ENCODE measurements around the gene PIK3CD. TPM values are rescaled to one million over a fixed set of nuclear protein-coding genes. Genes with fewer than 3 reads are reported as not detected.

PIK3CD gene
- total RNA-seq, 1 experiment from 2014 or later: 4.5 TPM

DNA sequence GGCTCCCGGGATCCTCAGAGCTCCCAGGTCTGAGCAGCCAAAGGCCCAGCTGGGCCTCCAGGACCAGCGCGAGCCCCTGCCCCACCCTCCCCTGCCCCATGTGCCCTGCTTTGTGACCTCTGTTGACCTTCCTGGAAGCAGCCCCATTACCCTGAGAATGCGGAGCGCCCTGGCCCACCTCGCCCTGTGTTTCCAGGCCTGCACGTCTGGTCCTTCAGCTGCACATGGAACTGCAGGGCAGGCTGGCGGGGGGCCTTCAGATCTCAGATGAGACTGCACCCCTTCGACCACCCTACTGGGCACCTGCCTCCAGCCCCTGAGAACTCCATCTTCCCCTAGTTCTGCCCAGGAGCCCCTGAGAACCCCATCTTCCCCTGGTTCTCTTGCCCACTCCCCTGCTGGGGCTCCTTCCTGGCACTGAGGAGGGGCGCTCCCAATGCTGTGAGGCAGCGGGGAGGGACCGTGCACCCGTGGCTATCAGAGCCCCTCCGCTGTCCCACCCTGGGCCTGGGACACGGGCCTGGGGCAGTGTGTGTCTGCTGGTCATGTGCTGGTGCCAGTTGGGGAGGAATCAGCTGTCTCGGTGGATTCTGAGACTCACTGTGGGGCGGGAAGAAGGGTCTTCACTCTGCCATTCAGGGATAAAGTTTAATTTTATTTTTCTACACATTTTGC is 37.8 kb upstream of the PIK3CD start:
- H3K79me2 ChIP-seq (ENCODE audit: low read length): no peaks in the 10 kb centered on the region
- TF ChIP-seq EZH2 (IDR thresholded peaks at IDR 0.05; ENCODE audit: low read length, unreplicated experiment): no peak
- no peak for TF ChIP-seq EZH2phosphoT487 (IDR thresholded peaks at IDR 0.05; ENCODE audit: borderline replicate concordance, low read length)
- TF ChIP-seq, protein P1, sequence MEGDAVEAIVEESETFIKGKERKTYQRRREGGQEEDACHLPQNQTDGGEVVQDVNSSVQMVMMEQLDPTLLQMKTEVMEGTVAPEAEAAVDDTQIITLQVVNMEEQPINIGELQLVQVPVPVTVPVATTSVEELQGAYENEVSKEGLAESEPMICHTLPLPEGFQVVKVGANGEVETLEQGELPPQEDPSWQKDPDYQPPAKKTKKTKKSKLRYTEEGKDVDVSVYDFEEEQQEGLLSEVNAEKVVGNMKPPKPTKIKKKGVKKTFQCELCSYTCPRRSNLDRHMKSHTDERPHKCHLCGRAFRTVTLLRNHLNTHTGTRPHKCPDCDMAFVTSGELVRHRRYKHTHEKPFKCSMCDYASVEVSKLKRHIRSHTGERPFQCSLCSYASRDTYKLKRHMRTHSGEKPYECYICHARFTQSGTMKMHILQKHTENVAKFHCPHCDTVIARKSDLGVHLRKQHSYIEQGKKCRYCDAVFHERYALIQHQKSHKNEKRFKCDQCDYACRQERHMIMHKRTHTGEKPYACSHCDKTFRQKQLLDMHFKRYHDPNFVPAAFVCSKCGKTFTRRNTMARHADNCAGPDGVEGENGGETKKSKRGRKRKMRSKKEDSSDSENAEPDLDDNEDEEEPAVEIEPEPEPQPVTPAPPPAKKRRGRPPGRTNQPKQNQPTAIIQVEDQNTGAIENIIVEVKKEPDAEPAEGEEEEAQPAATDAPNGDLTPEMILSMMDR (conservative IDR thresholded peaks at IDR 0.05; ENCODE audit: low read depth, low read length): no peak
- BruUV-seq (replicated peaks): no TSS peak
- H3K9ac ChIP-seq (ENCODE audit: low read length): no peak overlapping the region
- H4K20me1 ChIP-seq (ENCODE audit: low read length): no peaks in the 10 kb centered on the region
- H3K4me2 ChIP-seq (ENCODE audit: low read length): no peak overlapping the region
- H3K9me3 ChIP-seq (ENCODE audit: low read length): no peaks in the 10 kb centered on the region
- POLR2A ChIA-PET (ENCODE audit: unreplicated experiment): no interaction called here
- no peak for DNase-seq
- no peak overlapping the region for H3K27ac ChIP-seq (ENCODE audit: low read length)
- H2AFZ ChIP-seq (ENCODE audit: low read length): no peak overlapping the region
- H3K4me3 ChIP-seq (ENCODE audit: low read length): no peak overlapping the region
- intact Hi-C loops (cut with micrococcal nuclease): no loop called here
- no peaks in the 10 kb centered on the region for H3K4me1 ChIP-seq (ENCODE audit: insufficient read depth, low read length)
- H3K27me3 ChIP-seq (ENCODE audit: low read length): no peaks in the 10 kb centered on the region
- H3F3A ChIP-seq (ENCODE audit: low read length, unreplicated experiment): no peaks in the 10 kb centered on the region
- CTCF ChIA-PET: interaction anchor here (0.6 kb wide), 1 partner anchor 14 kb away, joined by 3 read pairs; no protein-coding TSS in a partner anchor
- H3K9me2 ChIP-seq (replicated peaks; ENCODE audit: low read length): no peaks in the 10 kb centered on the region
- peaks cover 3% of the 10 kb centered on the region; the same call in 1 of the 2 replicates for H3K36me3 ChIP-seq (ENCODE audit: low read depth, low read length)
- no peak for ATAC-seq

DNA sequence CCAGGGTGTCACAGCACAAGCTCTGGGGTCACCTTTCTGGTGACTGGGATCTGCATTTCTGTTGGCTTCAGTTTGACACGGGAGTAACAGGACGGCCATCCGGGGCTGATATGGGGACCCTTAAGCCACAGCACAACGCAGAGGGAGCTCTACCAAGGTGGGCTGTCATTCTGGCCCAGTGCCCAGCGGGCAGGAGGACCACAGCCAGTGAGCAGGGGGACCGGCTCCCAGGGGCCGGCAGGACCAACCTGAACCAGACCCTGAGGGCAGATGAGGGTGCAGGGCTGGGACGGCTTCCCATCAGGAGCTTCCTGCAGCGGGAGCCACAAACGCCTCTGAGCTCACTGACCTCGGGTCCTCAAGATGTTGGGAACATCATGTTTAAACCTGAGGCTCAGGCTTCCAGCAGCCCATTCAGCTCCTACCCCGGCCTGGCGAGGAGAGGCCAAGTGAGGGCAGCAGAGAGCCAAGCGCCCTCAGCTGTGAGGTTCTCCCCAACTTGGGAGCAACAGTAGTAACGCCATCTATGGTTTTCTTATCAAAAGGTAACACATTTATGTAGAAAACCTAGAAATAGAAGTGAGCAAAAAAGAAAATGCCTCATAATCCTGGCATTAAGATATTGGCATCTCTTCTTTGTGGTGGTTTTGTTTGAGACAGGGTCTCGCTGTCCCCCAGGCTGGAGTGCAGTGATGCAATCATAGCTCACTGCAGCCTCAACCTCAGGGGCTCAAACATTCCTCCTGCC is 36.0 kb upstream of the PIK3CD start:
- H3K36me3 ChIP-seq (ENCODE audit: low read depth, low read length): peaks cover 3% of the 10 kb centered on the region; the same call in 1 of the 2 replicates
- H3K9ac ChIP-seq (ENCODE audit: low read length): no peak overlapping the region
- H2AFZ ChIP-seq (ENCODE audit: low read length): no peak overlapping the region
- no peaks in the 10 kb centered on the region for H4K20me1 ChIP-seq (ENCODE audit: low read length)
- DNase-seq (peak; percentile 56), ATAC-seq (peak; percentile 92)
- CTCF ChIA-PET: interaction anchor here (0.6 kb wide), 1 partner anchor 27 kb away, joined by 4 read pairs; no protein-coding TSS in a partner anchor
- no peaks in the 10 kb centered on the region for H3K9me2 ChIP-seq (replicated peaks; ENCODE audit: low read length)
- no peaks in the 10 kb centered on the region for H3K27me3 ChIP-seq (ENCODE audit: low read length)
- no peak overlapping the region for H3K4me2 ChIP-seq (ENCODE audit: low read length)
- intact Hi-C loops (cut with micrococcal nuclease): no loop called here
- no peaks in the 10 kb centered on the region for H3K9me3 ChIP-seq (ENCODE audit: low read length)
- no peaks in the 10 kb centered on the region for H3F3A ChIP-seq (ENCODE audit: low read length, unreplicated experiment)
- no peak overlapping the region for H3K4me3 ChIP-seq (ENCODE audit: low read length)
- H3K4me1 ChIP-seq (ENCODE audit: insufficient read depth, low read length): no peaks in the 10 kb centered on the region
- POLR2A ChIA-PET (ENCODE audit: unreplicated experiment): interaction anchor here (0.6 kb wide), 1 partner anchor 116 kb away, joined by 3 read pairs; no protein-coding TSS in a partner anchor
- TF ChIP-seq, protein P1 (conservative IDR thresholded peaks at IDR 0.05; ENCODE audit: low read depth, low read length): peak; percentile 83
- no peak for TF ChIP-seq EZH2 (IDR thresholded peaks at IDR 0.05; ENCODE audit: low read length, unreplicated experiment)
- no peak overlapping the region for H3K27ac ChIP-seq (ENCODE audit: low read length)
- H3K79me2 ChIP-seq (ENCODE audit: low read length): no peaks in the 10 kb centered on the region
- BruUV-seq (replicated peaks): no TSS peak
